ENCODE measurements around the gene MAPK8IP3.

The MAPK8IP3 gene

DNA sequence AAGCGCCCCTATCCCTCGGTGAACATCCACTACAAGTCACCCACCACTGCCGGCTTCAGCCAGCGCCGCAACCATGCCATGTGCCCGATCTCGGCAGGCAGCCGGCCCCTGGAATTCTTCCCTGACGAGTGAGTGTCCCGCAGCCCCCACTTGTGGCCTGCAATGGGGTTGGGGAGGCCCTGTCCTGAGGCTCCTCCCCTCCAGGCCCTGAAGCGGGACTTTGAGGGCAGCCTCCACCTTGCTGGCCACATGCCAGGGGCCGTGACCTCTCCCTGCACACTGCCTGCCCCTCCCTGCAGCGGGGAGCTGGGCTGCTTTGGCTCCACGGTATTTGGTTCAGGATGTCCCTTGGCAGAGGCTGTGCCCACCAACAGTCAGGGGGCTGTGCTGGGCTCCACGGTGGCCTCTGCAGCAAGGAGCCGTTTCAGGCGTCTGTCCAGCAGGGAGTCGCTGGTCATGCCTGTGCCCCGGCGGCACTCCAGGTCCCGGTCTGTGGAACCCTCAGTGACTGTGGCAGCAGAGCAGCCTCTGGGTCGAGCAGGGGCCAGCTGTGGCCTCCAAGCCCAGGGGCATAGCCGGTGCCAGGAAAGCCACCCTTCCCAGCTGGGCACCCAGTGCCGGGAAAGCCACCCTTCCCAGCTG is 57.0 kb downstream of the MAPK8IP3 start:
- no peak for FAIRE-seq

DNA sequence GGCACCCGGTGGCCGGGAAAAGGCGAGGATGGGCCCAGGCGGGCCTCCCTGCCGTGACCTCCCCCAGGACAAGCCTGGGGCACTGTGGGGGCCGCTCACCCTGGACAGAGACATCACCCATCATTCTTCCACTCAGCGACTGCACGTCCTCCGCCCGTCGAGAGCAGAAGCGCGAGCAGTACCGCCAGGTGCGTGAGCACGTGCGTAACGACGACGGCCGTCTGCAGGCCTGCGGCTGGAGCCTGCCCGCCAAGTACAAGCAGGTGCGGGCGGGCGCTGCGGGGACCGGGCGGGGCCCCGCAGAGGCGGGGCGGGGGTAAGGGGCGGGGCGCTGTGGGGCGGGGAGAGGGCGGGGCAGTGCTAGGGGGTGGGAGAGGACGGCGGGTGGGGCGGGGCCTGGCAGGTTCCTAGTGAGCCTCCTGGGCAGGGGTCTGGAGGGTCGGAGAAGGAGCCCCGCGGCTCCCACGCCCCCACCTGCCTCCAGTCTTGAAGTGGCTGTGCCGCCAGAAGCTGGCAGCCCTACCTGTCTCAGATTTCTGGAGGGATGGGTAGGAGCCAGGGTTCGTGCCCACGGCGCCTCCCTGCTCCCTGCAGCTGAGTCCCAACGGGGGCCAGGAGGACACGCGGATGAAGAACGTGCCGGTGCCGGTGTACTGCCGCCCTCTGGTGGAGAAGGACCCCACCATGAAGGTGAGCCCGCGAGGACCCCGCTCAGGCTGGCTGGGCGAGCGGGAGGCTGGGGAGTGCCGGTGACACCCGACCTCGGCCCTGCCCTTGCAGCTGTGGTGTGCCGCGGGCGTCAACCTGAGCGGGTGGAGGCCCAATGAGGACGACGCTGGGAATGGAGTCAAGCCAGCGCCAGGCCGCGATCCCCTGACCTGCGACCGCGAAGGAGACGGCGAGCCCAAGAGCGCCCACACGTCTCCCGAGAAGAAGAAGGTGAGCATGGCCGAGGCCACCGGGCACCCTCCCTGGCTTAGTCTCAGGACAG is 57.8 kb downstream of the MAPK8IP3 start:
- FAIRE-seq: no peak

DNA sequence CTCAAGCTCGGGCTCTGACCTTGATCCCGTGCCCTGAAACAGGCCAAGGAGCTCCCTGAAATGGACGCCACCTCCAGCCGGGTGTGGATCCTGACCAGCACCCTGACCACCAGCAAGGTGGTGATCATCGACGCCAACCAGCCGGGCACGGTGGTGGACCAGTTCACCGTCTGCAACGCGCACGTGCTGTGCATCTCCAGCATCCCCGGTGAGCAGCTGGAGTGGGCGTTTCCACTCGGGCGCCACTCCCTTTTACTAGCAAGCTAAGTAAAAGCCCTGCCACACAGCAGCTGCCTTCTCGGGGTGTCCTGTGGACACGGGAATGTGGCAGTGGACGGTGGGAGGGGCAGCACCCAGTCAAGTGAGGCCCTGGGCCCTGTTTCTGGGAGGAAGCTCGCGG is 59.0 kb downstream of the MAPK8IP3 start:
- FAIRE-seq: no peak

GRCh38 chr16:1765826-1766225 is 59.8 kb downstream of the MAPK8IP3 start:
- no peak for FAIRE-seq

DNA sequence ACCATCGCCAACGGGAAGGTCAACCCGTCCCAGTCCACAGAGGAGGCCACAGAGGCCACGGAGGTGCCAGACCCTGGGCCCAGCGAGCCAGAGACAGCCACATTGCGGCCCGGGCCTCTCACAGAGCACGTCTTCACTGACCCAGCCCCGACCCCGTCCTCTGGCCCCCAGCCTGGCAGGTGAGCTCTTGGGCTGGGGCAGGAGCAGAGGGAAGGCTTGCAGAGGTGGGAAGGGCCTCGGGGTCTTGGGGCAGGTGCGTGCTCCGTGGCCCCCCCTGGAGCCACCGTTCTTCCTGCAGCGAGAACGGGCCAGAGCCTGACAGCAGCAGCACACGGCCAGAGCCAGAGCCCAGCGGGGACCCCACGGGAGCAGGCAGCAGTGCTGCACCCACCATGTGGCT is 60.2 kb downstream of the MAPK8IP3 start:
- FAIRE-seq: no peak

DNA sequence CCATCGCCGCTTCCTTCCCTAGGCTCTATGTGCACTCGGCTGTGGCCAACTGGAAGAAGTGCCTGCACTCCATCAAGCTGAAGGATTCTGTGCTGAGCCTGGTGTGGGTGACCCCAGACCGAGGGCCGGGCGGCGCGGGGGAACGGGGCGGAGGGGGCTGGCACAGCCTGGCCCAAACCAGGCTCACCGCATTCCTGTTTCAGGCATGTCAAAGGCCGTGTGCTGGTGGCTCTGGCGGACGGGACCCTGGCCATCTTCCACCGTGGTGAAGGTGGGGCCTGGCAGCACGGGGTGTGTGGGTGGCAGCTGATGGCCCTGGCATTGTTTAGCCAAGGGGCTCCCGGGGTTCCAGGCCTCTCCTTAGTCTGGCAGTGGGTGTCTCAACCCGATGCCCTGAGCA is 60.7 kb downstream of the MAPK8IP3 start:
- no peak for FAIRE-seq

DNA sequence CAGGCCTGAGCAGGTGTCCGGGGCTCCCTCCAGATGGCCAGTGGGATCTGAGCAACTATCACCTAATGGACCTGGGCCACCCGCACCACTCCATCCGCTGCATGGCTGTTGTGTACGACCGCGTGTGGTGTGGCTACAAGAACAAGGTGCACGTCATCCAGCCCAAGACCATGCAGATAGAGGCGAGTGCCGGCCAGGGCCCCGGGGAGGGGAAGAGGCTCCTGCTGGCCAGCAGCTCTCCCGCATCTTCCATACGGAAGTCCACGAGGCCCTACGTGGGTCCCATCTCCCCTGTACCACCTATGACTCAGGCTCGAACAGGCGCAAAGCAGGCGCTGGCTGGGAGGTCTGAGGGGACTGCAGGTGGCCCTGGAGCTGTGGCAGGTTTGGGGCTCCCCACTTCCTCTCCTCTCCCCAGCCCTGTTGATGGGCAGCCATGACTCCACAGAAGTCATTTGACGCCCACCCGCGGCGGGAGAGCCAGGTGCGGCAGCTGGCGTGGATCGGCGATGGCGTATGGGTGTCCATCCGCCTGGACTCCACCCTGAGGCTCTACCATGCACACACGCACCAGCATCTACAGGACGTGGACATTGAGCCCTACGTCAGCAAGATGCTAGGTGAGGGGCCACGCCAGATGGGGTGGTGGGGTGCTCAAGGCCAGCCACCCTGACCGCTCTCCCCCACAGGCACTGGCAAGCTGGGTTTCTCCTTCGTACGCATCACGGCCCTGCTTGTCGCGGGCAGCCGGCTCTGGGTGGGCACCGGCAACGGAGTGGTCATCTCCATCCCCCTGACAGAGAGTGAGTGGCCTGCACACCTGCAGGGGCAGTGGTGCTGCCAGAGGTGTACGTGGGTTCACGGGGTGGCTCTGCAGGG is 61.4 kb downstream of the MAPK8IP3 start:
- no peak for FAIRE-seq

DNA sequence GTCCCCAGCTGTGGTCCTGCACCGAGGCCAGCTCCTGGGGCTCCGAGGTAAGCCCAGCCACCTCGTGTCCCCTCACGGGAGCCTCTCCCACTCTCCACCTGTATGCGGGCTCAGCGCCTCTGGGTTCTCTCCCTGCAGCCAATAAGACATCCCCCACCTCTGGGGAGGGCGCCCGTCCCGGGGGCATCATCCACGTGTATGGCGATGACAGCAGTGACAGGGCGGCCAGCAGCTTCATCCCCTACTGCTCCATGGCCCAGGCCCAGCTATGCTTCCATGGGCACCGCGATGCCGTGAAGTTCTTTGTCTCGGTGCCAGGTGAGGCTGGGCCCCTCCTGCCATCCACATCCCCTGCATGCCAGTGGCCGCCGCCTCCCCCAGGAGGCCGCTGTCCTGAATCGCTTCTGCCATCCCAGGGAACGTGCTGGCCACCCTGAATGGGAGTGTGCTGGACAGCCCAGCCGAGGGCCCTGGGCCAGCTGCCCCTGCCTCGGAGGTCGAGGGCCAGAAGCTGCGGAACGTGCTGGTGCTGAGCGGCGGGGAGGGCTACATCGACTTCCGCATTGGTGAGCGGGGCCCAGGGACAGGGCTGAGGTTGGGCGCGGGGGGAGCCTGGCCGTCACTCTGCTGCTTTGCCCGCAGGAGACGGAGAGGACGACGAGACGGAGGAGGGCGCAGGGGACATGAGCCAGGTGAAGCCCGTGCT is 62.2 kb downstream of the MAPK8IP3 start:
- no peak for FAIRE-seq

GRCh38 chr16:1768767-1769401 is 62.9 kb downstream of the MAPK8IP3 start:
- FAIRE-seq: no peak

GRCh38 chr16:1769402-1770300 is 63.7 kb downstream of the MAPK8IP3 start:
- FAIRE-seq: no peak

- FAIRE-seq: no peak
These were observed 64.6 kb downstream of the MAPK8IP3 start for GRCh38 chr16:1770328-1771187.

GRCh38 chr16:1771188-1771863 is 65.3 kb downstream of the MAPK8IP3 start, which contains the start of gene NME3:
Gene NME3 (minus strand): TSS chr16:1771543. CDS start chr16:1771534, 9 bp downstream.
- no peak for FAIRE-seq

DNA sequence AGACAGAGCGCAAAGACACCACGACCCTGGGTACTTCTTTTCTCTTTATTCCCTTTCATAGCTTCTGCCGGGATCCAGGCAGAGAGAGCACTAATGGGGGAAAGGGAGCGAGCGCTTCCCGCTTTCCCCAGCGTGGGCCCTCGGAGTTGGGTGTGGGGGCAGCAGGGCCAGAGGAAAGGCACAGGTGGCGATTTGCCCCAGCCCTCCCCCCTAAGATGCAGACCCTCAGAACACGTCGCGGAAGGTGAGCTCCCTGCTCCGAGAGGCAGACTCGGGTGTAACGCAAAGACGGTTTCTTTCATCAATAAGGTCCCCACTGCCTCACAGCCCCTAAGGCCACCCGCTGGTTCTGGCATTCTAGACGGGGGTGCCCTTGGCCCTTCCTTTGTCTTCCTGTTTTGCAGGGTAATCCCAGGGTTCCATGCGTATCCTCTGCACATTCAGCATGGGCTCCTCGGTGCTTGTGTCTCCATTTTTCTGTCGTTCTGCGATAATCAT is 65.9 kb downstream of the MAPK8IP3 start:
- no peak for FAIRE-seq

DNA sequence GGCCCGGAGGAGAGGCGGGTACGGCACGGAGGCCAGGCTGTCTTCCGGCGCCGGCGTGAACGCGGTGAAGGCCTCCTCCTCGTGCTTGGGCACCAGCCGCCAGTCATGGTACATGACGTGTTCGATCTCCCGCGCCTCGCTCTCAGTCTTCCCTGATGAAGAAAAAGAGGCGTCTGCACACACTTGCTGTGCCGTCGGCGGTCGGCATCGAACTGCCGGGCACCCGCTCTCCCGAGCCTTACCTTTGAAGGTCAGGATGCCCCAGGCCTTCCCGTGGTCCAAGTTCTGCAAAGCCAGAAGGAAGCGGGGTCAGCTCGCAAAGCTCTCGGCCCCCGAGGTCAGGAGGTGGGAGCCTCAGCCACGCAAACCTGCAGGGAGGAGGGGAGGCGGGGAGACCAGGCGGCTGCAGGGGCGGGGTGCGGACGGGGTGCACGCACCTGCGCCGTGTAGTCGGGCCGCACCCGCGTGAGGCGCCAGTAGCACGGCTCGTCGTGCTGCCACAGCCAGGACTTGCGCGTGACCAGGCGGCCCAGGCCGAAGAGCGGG is 66.4 kb downstream of the MAPK8IP3 start, which contains the start of gene EME2:
Gene EME2 (plus strand): TSS at position 449 of the 546 bp plus-strand sequence. CDS start 418 bp downstream, outside the sequence.
- FAIRE-seq: no peak

DNA sequence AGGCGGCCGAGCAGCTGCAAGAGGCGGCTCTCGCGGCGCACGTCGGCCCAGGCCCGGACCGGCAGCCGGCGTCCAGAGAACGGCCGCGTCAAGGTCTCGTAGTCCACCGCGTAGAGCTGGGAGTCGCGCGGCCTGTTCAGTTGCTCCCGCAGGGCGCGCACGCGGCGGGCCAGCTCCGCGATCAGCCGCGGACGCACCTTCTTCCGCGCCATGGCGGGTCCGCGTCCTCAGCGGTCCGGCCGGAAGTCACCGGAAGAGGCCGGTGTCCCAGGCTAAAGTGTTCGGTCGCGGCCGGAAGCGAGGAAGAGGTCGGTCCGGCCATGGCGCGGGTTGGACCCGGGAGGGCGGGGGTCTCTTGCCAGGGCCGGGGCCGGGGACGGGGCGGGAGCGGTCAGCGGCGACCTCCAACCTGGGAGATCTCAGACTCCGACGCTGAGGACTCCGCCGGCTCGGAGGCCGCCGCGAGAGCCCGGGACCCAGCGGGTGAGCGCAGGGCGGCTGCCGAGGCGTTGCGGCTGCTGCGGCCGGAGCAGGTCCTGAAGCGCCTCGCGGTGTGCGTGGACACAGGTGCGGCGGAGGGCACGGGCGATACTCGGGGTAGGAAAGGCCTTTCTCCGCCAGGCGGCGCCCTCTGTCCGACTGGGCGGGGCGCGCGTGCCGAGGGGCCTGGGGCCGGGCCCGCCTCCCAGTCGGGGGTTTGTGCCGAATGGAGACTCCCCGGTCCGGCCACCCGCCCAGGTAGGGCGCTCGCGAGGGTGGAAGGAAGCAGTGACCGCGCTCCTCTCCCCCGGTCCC is 67.1 kb downstream of the MAPK8IP3 start, which contains the start of gene MRPS34:
Gene MRPS34 (minus strand): TSS at position 227 of the 795 bp plus-strand sequence. CDS start 15 bp downstream, at position 212.
- no peak for FAIRE-seq

DNA sequence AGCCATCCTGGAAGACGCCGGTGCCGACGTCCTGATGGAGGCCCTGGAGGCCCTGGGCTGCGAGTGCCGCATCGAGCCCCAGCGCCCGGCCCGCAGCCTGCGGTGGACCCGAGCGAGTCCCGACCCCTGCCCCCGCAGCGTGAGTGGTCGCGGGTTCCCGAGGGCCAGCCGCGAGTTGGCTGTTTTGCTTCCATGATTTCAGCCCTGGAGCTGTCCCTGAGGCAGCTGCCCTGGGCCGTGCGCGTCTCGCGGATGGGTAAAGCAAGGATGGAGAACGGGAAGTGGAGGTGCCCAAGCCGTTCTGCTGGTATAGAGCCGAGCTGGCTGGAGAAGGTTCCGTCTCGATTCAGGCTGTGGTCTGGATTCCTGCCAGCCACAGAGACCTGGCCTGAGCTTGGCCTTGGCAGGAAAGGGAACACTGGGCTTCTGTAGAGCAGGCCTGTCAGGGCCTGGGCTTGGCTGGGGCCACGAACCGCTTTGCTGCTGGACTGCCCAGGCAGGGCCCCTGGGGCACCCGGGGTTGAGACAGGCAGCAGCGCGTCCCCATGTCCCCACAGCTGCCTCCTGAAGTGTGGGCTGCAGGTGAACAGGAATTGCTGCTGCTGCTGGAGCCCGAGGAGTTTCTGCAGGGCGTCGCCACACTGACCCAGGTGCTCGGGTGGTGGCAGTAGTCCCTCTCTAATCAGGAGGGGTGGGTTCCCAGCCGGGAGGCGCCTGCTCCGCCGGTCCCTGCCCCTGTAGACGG is 67.9 kb downstream of the MAPK8IP3 start:
- no peak for FAIRE-seq

- FAIRE-seq: no peak
These were observed 68.4 kb downstream of the MAPK8IP3 start for GRCh38 chr16:1774448-1774780.

All from colon (tissue), 2 donors.